Glomerular visceral epithelial cell (primary cell): ENCODE results near the gene REEP5.
"Not testable (repeated sequence)": the region's sequence is repeated elsewhere in the genome, so short reads cannot be mapped to it uniquely, and the experiment has no call there.

Experiments
- DNase-seq: peaks from one replicate; pipeline ENCODE4 v3.0.0-alpha.2; 2016; ENCODE audit errors: extremely low spot score

Gene REEP5

DNA sequence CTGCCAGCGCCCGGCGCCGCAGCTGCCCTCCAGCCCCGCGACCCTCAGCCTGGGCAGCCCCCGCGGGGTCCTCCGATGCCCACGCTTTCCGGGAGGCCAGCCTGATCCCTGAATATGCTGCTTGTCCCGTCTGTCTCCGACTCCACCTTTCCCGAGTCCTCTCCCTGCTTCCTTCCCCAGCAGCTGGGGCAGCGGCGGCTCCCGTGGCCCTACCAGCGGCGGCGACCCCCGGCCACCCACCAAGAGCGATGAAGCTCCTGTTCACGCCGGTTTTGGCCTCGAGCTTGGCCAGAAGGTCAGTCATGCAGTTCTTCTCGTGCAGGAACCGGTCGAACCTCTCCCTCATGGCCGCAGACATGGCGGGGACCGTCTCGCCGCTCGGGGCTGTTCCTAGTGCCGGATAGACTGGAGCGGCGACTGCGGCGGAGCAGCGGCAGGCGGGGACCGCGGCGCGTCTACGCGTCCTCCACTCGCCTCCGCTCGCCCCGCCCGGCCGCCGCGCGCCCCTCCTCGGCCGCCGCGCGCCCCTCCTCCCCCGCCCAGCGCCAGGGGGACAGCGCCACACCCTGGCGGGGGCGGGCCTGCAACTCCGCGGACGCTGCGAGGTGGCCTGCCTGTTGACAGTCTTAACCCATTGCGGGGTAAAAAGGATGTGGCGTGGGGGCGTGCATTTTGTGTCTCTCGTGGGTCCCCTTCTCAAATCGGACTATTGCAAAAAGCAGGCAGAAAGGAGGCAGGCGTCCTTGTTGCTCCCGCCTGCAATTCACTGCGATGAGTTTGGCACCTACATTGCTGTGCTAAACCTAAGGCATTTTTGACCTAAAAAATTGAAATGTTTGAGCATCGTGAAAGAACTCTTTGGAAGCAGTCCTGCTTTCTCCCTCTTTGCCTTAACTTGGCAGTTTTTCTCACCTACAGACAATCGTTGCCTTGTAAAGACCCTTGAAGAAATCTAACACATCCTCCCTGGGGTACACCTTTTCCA, at the start of gene REEP5:
Gene REEP5, minus strand, starts transcription at position 395 of the 985 bp plus-strand sequence. Its CDS starts 37 bp downstream, at position 358.
- peak; percentile 90 for DNase-seq

- no peak for DNase-seq
Observed at GRCh38 chr5:112971276-112971675, 49.2 kb upstream of the REEP5 start.

DNA sequence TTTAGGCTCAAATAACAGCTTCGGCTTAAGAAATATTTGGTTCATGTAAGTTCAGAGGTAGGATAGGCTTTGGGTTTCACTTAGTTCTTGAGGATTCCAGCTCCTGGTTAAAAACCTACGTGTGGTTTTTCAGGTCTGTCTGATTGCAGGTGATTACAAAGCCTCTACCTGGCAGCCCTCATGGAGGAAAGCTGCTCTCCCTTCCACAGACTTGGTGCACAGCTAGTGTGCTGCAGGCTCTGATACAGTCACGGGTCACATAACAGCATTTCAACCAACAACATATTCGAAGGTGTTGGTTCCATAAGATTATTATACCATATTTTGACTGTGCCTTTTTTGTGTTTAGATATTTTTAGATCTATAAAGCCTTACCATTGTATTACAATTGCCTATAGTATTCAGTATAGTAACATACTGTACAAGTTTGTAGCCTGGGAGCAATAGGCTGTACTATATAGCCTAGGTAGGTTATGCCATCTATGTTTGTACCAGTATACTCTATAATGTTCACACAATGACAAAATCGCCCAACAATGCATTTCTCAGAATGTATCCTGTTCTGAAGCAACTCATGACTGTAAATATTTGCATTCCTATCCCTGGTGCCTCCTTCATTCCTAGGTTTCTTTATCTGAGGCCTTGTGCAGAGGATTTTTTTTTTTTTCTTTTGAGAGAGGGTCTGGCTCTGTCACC, 46.5 kb upstream of the REEP5 start:
- no peak for DNase-seq

DNA sequence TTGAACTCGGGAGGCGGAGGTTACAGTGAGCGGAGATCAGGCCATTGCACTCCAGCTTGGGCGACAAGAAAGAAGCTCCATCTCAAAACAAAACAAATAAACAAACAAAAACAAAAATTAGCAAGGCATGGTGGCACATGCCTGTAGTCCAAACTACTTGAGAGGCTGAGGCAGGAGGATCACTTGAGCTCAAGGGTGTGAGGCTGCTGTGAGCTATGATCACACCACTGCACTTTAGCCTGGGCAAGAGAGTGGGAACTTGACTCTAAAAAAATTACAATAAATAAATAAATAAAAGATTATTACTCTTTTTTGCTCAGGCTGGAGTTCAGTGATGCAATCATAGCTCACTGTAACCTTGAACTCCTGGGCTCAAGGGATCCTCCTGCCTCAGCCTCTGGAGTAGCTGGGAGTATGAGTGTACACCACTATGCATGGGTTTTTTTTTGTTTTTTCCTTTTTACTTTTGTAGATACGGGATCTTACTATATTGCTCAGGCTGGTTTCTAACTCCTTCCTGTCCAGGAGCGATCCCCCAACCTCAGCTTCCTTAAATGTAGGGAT, 45.6 kb upstream of the REEP5 start:
- DNase-seq = no peak

- no peak for DNase-seq
Observed at GRCh38 chr5:112965733-112966306, 43.8 kb upstream of the REEP5 start.

DNA sequence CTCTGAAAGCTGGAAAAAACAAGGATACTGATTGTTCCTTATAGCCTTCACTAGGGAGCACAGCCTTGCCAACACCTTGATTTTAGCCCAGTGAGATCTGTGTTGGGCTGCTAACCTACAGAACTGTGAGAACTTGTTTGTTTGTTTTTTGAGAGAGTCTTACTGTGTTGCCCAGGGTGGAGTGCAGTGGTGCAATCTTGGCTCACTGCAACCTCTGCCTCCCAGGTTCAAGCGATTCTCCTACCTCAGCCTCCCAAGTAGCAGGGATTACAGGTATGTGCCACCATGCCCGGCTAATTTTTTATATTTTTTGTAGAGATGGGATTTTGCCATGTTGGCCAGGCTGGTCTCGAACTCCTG, 41.3 kb upstream of the REEP5 start:
- DNase-seq = not testable (repeated sequence)

GRCh38 chr5:112960863-112961504, 39.0 kb upstream of the REEP5 start:
- no peak for DNase-seq

GRCh38 chr5:112960315-112960714, 38.3 kb upstream of the REEP5 start:
- DNase-seq = no peak

GRCh38 chr5:112959872-112960271, 37.8 kb upstream of the REEP5 start:
- peak; percentile 78 for DNase-seq

- DNase-seq = peak; percentile 89
Observed at GRCh38 chr5:112958093-112959088, 36.4 kb upstream of the REEP5 start.

GRCh38 chr5:112957036-112957808, 35.2 kb upstream of the REEP5 start:
- DNase-seq = no peak

GRCh38 chr5:112956606-112957005, 34.6 kb upstream of the REEP5 start:
- no peak for DNase-seq

DNA sequence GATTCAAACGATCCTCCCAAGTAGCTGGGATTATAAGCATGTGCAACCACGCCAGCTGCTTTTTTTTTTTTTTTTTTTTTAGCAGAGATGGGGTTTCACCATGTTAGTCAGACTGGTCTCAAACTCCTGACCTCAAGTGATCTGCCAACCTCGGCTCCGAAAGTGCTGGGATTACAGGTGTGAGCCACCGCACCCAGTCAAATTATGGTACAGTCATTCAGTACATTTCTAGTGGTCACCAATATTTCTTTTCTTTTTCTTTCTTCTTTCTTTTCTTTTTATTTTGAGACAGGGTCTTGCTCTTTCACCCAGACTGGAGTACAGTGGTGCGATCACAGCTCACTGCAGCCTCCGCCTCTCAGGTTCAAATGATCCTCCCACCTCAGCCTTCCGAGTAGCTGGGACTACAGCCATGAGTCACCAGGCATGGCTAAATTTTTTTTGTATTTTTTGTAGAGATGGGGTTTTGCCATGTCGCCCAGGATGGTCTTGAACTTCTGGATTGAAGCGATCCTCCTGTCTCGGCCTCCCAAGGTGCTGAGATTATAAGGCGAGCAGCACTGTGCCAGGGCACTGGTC, 29.2 kb upstream of the REEP5 start:
- DNase-seq = no peak

DNA sequence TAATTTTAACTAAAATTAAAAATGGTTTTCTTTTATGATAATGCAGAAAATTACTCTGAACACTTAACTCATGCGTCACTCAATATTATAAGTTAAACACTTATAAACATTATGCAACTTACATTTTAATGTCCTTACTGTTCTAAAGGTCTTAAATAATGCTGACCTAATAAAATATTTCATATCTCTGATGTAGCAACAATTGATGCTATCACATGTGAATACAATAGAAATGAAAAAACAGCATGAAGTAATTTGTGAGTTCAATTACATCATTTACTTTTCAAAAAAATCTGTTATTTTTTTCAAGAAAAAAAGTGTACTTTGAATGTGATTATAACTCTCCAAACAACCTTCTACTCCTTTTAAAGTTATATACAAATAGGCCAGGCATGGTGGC, 26.4 kb upstream of the REEP5 start:
- no peak for DNase-seq

DNA sequence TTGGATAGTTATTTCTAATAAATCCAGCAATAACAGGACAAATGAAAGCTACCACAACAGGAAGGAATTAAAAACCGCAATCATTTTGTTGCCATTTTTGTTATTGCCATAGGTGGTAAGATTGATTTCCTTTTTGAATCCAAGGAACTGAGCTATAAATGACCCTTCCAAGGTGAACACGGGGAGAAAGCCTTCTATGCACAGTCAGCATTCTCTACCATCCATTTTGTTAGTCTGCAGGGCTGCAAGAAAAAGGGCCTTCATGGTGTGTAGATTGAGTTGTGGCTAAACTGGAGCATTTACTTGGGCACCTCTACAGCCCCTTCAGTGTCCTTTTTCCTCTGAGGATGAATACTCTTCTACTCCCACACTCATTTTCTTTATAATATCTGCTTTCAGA, 18.6 kb upstream of the REEP5 start:
- DNase-seq = no peak

DNA sequence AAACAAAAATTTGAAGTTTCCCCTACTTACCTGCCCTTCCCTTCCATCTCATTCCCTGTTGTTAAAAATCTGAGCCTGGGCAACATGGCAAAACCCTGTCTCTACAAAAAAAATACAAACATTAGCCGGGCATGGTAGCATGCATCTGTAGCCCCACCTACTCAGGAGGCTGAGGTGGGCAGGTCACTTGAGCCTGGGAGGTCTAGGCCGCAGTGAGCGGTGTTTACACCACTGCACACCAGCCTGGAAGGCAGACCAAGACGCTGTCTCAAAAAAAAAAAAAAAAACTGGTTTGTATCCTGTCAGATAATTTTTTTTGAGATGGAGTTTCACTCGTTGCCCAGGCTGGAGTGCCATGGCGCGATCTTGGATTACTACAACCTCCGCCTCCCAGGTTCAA, 16.3 kb upstream of the REEP5 start:
- DNase-seq = no peak

DNA sequence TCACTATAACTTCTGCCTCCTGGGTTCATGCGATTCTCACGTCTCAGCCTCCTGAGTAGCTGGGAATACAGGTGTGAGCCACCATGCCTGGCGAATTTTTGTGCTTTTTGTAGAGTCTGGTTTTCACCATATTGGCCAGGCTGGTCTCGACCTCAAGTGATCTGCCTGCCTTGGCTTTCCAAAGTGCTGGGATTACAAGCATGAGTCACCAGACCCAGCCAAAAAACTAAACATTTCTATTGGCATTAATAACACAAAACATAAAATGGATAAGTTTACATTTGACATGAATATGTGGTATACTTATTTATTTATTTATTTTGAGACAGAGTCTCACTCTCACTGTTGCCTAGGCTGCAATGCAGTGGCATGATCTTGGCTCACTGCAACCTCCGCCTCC, 13.6 kb upstream of the REEP5 start:
- DNase-seq = no peak

- no peak for DNase-seq
Observed at GRCh38 chr5:112934366-112934663, 12.3 kb upstream of the REEP5 start.

DNA sequence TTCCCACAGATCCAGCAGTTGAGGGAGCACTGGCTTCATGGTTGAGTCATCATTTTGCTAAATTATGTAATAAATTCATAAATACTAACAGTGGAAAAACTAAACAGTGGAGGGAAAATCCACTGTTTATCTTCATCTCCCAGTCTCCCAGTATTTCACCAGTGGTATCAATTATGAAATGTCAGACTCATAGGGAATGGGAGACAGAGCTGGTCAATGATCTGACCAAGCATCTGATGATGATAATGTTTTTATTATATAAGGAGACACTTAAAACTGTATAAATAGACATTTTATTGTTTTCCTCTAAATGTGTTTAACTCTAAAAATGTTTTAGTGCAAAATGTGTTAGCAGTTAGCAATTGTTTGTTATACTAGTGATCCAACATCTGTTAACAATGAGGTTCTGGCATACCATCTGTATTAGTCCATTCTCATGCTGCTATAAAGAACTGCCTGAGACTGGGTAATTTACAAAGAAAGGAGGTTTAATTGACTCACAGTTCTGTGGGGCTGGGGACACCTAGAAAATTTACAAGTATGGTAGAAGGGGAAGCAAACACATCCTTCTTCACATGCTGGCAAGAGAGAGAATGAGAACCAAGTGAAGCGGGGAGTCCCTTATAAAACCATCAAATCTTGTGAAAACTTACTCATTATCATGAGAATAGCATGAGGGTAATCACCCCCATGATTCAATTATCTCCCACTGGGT, 11.8 kb upstream of the REEP5 start:
- no peak for DNase-seq
